ENCODE measurements around the gene RBM20. TPM values are rescaled to one million over a fixed set of nuclear protein-coding genes. Genes with fewer than 3 reads are reported as not detected.
"Not testable (repeated sequence)": the region's sequence is repeated elsewhere in the genome, so short reads cannot be mapped to it uniquely, and the experiment has no call there.

The RBM20 gene
- total RNA-seq, 2 experiments from 2014 or later, result not detected

GRCh38 chr10:110631934-110632333 lies 12.2 kb upstream of the RBM20 start:
- DNase-seq, result no peak
- H3K4me3 Mint-ChIP-seq, result no peak overlapping the region
- no peak overlapping the region for H3K27ac Mint-ChIP-seq
- peaks cover 2% of the 10 kb centered on the region for H3K9me3 Mint-ChIP-seq
- H3K27me3 Mint-ChIP-seq, result peaks cover 9% of the 10 kb centered on the region
- H3K4me1 Mint-ChIP-seq, result no peaks in the 10 kb centered on the region
- ChIA-PET CTCF (no interaction called here), POLR2A (interaction anchor here (0.6 kb wide), 1 partner anchor 74 kb away, joined by 6 read pairs; no protein-coding TSS in a partner anchor)
- no peaks in the 10 kb centered on the region for H3K36me3 Mint-ChIP-seq (ENCODE audit: low read depth)

- Mint-ChIP-seq H3K36me3 (ENCODE audit: low read depth) (no peaks in the 10 kb centered on the region), H3K27ac (no peak overlapping the region), H3K4me3 (no peak overlapping the region), H3K9me3 (peaks cover 2% of the 10 kb centered on the region), H3K27me3 (peaks cover 14% of the 10 kb centered on the region), H3K4me1 (no peaks in the 10 kb centered on the region)
- CTCF ChIA-PET, result interaction anchor here (1.1 kb wide), 1 partner anchor 65 kb away, joined by 3 read pairs; the partner anchor contains the start of gene SMC3
- DNase-seq, result no peak
- POLR2A ChIA-PET, result no interaction called here
Measured at GRCh38 chr10:110632591-110633215, 11.4 kb upstream of the RBM20 start.

- no peak for DNase-seq
- Mint-ChIP-seq H3K4me3 (no peak overlapping the region), H3K27me3 (peaks cover 26% of the 10 kb centered on the region), H3K36me3 (ENCODE audit: low read depth) (no peaks in the 10 kb centered on the region), H3K9me3 (no peaks in the 10 kb centered on the region), H3K4me1 (no peaks in the 10 kb centered on the region), H3K27ac (no peak overlapping the region)
- ChIA-PET CTCF (no interaction called here), POLR2A (no interaction called here)
Measured at GRCh38 chr10:110634527-110635209, 9.5 kb upstream of the RBM20 start.

- Mint-ChIP-seq H3K36me3 (ENCODE audit: low read depth) (no peaks in the 10 kb centered on the region), H3K9me3 (no peaks in the 10 kb centered on the region), H3K27ac (no peak overlapping the region), H3K4me3 (no peak overlapping the region), H3K4me1 (peaks cover 8% of the 10 kb centered on the region), H3K27me3 (peaks cover 40% of the 10 kb centered on the region)
- ChIA-PET POLR2A (no interaction called here), CTCF (interaction anchor here (0.9 to 1.4 kb wide), 2 partner anchors 16 to 35 kb away, joined by 3 to 5 read pairs; no protein-coding TSS in a partner anchor)
- DNase-seq, result no peak
Measured at GRCh38 chr10:110636572-110636931, 7.6 kb upstream of the RBM20 start.

- POLR2A ChIA-PET, result no interaction called here
- H3K4me1 Mint-ChIP-seq, result peaks cover 10% of the 10 kb centered on the region
- H3K27me3 Mint-ChIP-seq, result peaks cover 45% of the 10 kb centered on the region
- no peaks in the 10 kb centered on the region for H3K36me3 Mint-ChIP-seq (ENCODE audit: low read depth)
- CTCF ChIA-PET, result interaction anchor here (0.7 to 1.4 kb wide), 2 partner anchors 27 to 35 kb away, joined by 3 read pairs; no protein-coding TSS in a partner anchor
- no peak overlapping the region for H3K27ac Mint-ChIP-seq
- no peaks in the 10 kb centered on the region for H3K9me3 Mint-ChIP-seq
- H3K4me3 Mint-ChIP-seq, result no peak overlapping the region
- DNase-seq, result no peak
Measured at GRCh38 chr10:110636932-110637557, 7.1 kb upstream of the RBM20 start.

- Mint-ChIP-seq H3K27me3 (peaks cover 51% of the 10 kb centered on the region), H3K27ac (no peak overlapping the region), H3K4me3 (no peak overlapping the region), H3K4me1 (peaks cover 15% of the 10 kb centered on the region), H3K36me3 (ENCODE audit: low read depth) (no peaks in the 10 kb centered on the region), H3K9me3 (no peaks in the 10 kb centered on the region)
- no peak for DNase-seq
- POLR2A ChIA-PET, result no interaction called here
- CTCF ChIA-PET, result interaction anchor here (0.7 to 1.4 kb wide), 3 partner anchors 18 to 34 kb away, joined by 3 read pairs; no protein-coding TSS in a partner anchor
Measured at GRCh38 chr10:110637558-110638053, 6.5 kb upstream of the RBM20 start.

GRCh38 chr10:110638319-110638718 lies 5.8 kb upstream of the RBM20 start:
- H3K4me1 Mint-ChIP-seq, result peaks cover 22% of the 10 kb centered on the region

GRCh38 chr10:110639046-110639445 lies 5.1 kb upstream of the RBM20 start:
- DNase-seq; H3K36me3 Mint-ChIP-seq (ENCODE audit: low read depth); H3K9me3 Mint-ChIP-seq; H3K4me3 Mint-ChIP-seq; H3K27ac Mint-ChIP-seq; POLR2A ChIA-PET: not testable (repeated sequence)
- Mint-ChIP-seq H3K4me1 (peaks cover 25% of the 10 kb centered on the region), H3K27me3 (peaks cover 60% of the 10 kb centered on the region)
- CTCF ChIA-PET, result interaction anchor here (1.0 kb wide), 1 partner anchor 24 kb away, joined by 3 read pairs; no protein-coding TSS in a partner anchor

More at GRCh38 chr10:110638319-110638718, 5.8 kb upstream of the RBM20 start:
- Mint-ChIP-seq H3K4me3 (no peak overlapping the region), H3K27me3 (peaks cover 57% of the 10 kb centered on the region), H3K36me3 (ENCODE audit: low read depth) (no peaks in the 10 kb centered on the region), H3K9me3 (no peaks in the 10 kb centered on the region), H3K27ac (no peak overlapping the region)
- no peak for DNase-seq
- CTCF ChIA-PET, result interaction anchor here (1.0 to 1.3 kb wide), 2 partner anchors 19 to 23 kb away, joined by 3 read pairs; no protein-coding TSS in a partner anchor
- POLR2A ChIA-PET, result no interaction called here

- POLR2A ChIA-PET; H3K9me3 Mint-ChIP-seq; H3K27ac Mint-ChIP-seq; DNase-seq; H3K36me3 Mint-ChIP-seq (ENCODE audit: low read depth); H3K4me3 Mint-ChIP-seq; CTCF ChIA-PET: not testable (repeated sequence)
- Mint-ChIP-seq H3K27me3 (peaks cover 65% of the 10 kb centered on the region), H3K4me1 (peaks cover 29% of the 10 kb centered on the region)
Measured at GRCh38 chr10:110639858-110640257, 4.3 kb upstream of the RBM20 start.

GRCh38 chr10:110641256-110641655 lies 2.9 kb upstream of the RBM20 start:
- peaks cover 72% of the 10 kb centered on the region for H3K27me3 Mint-ChIP-seq
- H3K4me1 Mint-ChIP-seq, result peaks cover 30% of the 10 kb centered on the region
- DNase-seq, result peak; percentile 31
- H3K4me3 Mint-ChIP-seq, result no peak overlapping the region
- H3K36me3 Mint-ChIP-seq (ENCODE audit: low read depth), result no peaks in the 10 kb centered on the region
- no peak overlapping the region for H3K27ac Mint-ChIP-seq
- CTCF ChIA-PET, result interaction anchor here (0.5 to 1.3 kb wide), 5 partner anchors 16 to 541 kb away, joined by 3 to 8 read pairs (median 3); no protein-coding TSS in a partner anchor
- POLR2A ChIA-PET, result no interaction called here
- H3K9me3 Mint-ChIP-seq, result no peaks in the 10 kb centered on the region

GRCh38 chr10:110642204-110643034 lies 1.7 kb upstream of the RBM20 start:
- POLR2A ChIA-PET, result no interaction called here
- H3K27me3 Mint-ChIP-seq, result peaks cover 72% of the 10 kb centered on the region
- H3K27ac Mint-ChIP-seq, result no peak overlapping the region
- DNase-seq, result no peak
- H3K9me3 Mint-ChIP-seq, result no peaks in the 10 kb centered on the region
- H3K36me3 Mint-ChIP-seq (ENCODE audit: low read depth), result no peaks in the 10 kb centered on the region
- CTCF ChIA-PET, result interaction anchor here (0.8 to 1.3 kb wide), 2 partner anchors 15 to 30 kb away, joined by 3 to 8 read pairs; no protein-coding TSS in a partner anchor
- peaks cover 30% of the 10 kb centered on the region for H3K4me1 Mint-ChIP-seq
- peak overlapping the region; percentile 46 for H3K4me3 Mint-ChIP-seq

GRCh38 chr10:110643035-110643652 lies 992 bp upstream of the RBM20 start:
- CTCF ChIA-PET, result interaction anchor here (1.5 kb wide), 1 partner anchor 29 kb away, joined by 6 read pairs; no protein-coding TSS in a partner anchor
- no peak overlapping the region for H3K27ac Mint-ChIP-seq
- H3K4me1 Mint-ChIP-seq, result peaks cover 30% of the 10 kb centered on the region
- no peak for DNase-seq
- H3K36me3 Mint-ChIP-seq (ENCODE audit: low read depth), result no peaks in the 10 kb centered on the region
- H3K9me3 Mint-ChIP-seq, result no peaks in the 10 kb centered on the region
- H3K4me3 Mint-ChIP-seq, result peak overlapping the region; percentile 70
- POLR2A ChIA-PET, result no interaction called here
- H3K27me3 Mint-ChIP-seq, result peaks cover 70% of the 10 kb centered on the region
